GM12891 (cell line): ENCODE data around the gene BBLN.

Experiments used
- PAX5 ChIP-seq: IDR thresholded peaks from 2 replicates; pipeline ENCODE4 v1.6.1; 2011; ENCODE audit warnings: low read length, moderate library complexity, mild to moderate bottlenecking; ENCODE audit not compliant: insufficient read depth, severe bottlenecking
- POLR2A ChIP-seq: IDR thresholded peaks from 2 replicates; pipeline ENCODE4 v1.6.1; 2011; ENCODE audit warnings: low read depth, low read length, control low read depth
- POLR2AphosphoS5 ChIP-seq: IDR thresholded peaks from 2 replicates; pipeline ENCODE4 v1.6.1; 2011; ENCODE audit warnings: low read depth, low read length, control low read depth
- POU2F2 ChIP-seq: IDR thresholded peaks from 2 replicates; pipeline ENCODE4 v1.6.1; 2011; ENCODE audit warnings: low read depth, mild to moderate bottlenecking, control low read depth, low read length, moderate library complexity
- SPI1 ChIP-seq: IDR thresholded peaks from 2 replicates; pipeline ENCODE4 v1.6.1; 2011; ENCODE audit warnings: low read depth, low read length, control low read depth
- TAF1 ChIP-seq: IDR thresholded peaks from 2 replicates; pipeline ENCODE4 v1.6.1; 2011; ENCODE audit warnings: low read depth, low read length, control low read depth

GRCh38 chr9:128182893-128183588 lies 23.0 kb downstream of the BBLN start:
- no peak for TF ChIP-seq POLR2AphosphoS5
- no peak for TF ChIP-seq TAF1
- TF ChIP-seq POLR2A, result no peak
- TF ChIP-seq POU2F2, result no peak
- no peak for TF ChIP-seq SPI1
- no peak for TF ChIP-seq PAX5
